Measurements from ENCODE around the gene C1QTNF2. TPM values are rescaled to one million over a fixed set of nuclear protein-coding genes. Genes with fewer than 3 reads are reported as not detected.

The C1QTNF2 gene
- total and polyA plus RNA-seq, 2 of the 4 experiments (the other 2 are of a cell fraction): 0.72 to 1.2 TPM

GRCh38 chr5:160390787-160391696 is 20.6 kb upstream of the C1QTNF2 start (continued):
- TF ChIP-seq MAFK (IDR thresholded peaks at IDR 0.05; ENCODE audit: low read depth, low read length) (peak; percentile 51; the same call in 1 of the 2 replicates), RAD21 (IDR thresholded peaks at IDR 0.05; ENCODE audit: low read length) (peak; percentile 69)

GRCh38 chr5:160387445-160387844 is 17.0 kb upstream of the C1QTNF2 start:
- dilution Hi-C loops (cut with HindIII; ENCODE audit: low sequenced_read_pairs, unreplicated experiment) (no loop called here), intact Hi-C loops (cut with micrococcal nuclease) (no loop called here), in situ Hi-C loops (cut with MboI; ENCODE audit: low sequenced_read_pairs) (no loop called here)
- DNase-seq (no peak), ATAC-seq (ENCODE audit: low read depth) (no peak)
- no peaks in the 10 kb centered on the region for H4K20me1 ChIP-seq (ENCODE audit: insufficient read depth, low read length)
- H2BK20ac ChIP-seq (ENCODE audit: low read depth, low read length): no peak overlapping the region
- no peaks in the 10 kb centered on the region for H3K9me1 ChIP-seq (ENCODE audit: insufficient read depth, low read length)
- H3K4me1 ChIP-seq (ENCODE audit: control insufficient read depth, insufficient read depth, low read length): no peaks in the 10 kb centered on the region
- no peak overlapping the region for H2AFZ ChIP-seq (replicated peaks; ENCODE audit: low read length, poor library complexity)
- CTCF ChIA-PET: interaction anchor here (0.7 kb wide), 1 partner anchor 10 kb away, joined by 3 read pairs; no protein-coding TSS in a partner anchor
- no peak overlapping the region for H3K27ac ChIP-seq (ENCODE audit: insufficient read depth, low read length)
- H2AK5ac ChIP-seq (ENCODE audit: low read depth, low read length): no peak overlapping the region
- no peak overlapping the region for H2BK15ac ChIP-seq (ENCODE audit: low read depth, low read length)
- no TSS peak for BruUV-seq (replicated peaks)
- no peak overlapping the region for H3K56ac ChIP-seq (ENCODE audit: extremely low read depth, insufficient read depth, low read length)
- POLR2A ChIA-PET (ENCODE audit: unreplicated experiment): no interaction called here
- no peak overlapping the region for H4K91ac ChIP-seq (ENCODE audit: insufficient read depth, low read depth, low read length)
- H3K4me3 ChIP-seq (ENCODE audit: insufficient read depth, low read depth, low read length): no peak overlapping the region
- H3K9ac ChIP-seq (ENCODE audit: low read depth, low read length): no peak overlapping the region
- no peak overlapping the region for H2AK9ac ChIP-seq (replicated peaks; ENCODE audit: low read depth, low read length, poor library complexity)
- no peaks in the 10 kb centered on the region; the same call in 1 of the 2 replicates for H3K36me3 ChIP-seq (ENCODE audit: control insufficient read depth, insufficient read depth, low read length)
- no peaks in the 10 kb centered on the region for H3K27me3 ChIP-seq (ENCODE audit: control insufficient read depth, insufficient read depth, low read length)
- peaks cover 0 to 7% of the 10 kb centered on the region in 2 experiments; a peak in 1 of 4 replicates for H3K79me1 ChIP-seq (ENCODE audit: low read depth in 1 of 2, low read length in 2 of 2)
- no CpG with 5 or more reads among the region's 1 CpG for WGBS, 2 experiments (ENCODE audit: extremely low coverage in 2 of 2, insufficient read length in 1 of 2)
- H2BK5ac ChIP-seq (ENCODE audit: low read depth, low read length, poor library complexity, severe bottlenecking): no peak overlapping the region
- H4K8ac ChIP-seq (ENCODE audit: low read depth in 2 of 2, low read length in 2 of 2): no peak overlapping the region
- H4K5ac ChIP-seq (ENCODE audit: low read depth, low read length): no peak overlapping the region
- no peak overlapping the region for H3K4me2 ChIP-seq (ENCODE audit: low read depth, low read length)
- peaks cover 4% of the 10 kb centered on the region; the same call in 1 of the 2 replicates for H3K9me3 ChIP-seq (ENCODE audit: control insufficient read depth, insufficient read depth, low read length)
- no peak overlapping the region for H3K23ac ChIP-seq (ENCODE audit: low read depth, low read length)
- H3K14ac ChIP-seq (replicated peaks; ENCODE audit: low read depth, low read length): no peak overlapping the region
- no peak overlapping the region for H2BK120ac ChIP-seq (ENCODE audit: low read depth, low read length)
- no peak overlapping the region for H3K4ac ChIP-seq (ENCODE audit: low read depth, low read length)
- no peak overlapping the region for H3K18ac ChIP-seq (ENCODE audit: low read depth, low read length)
- TF ChIP-seq FOS (IDR thresholded peaks at IDR 0.05; ENCODE audit: low read depth, low read length) (no peak), MXI1 (IDR thresholded peaks at IDR 0.05; ENCODE audit: borderline replicate concordance, low read depth, low read length) (no peak), MAFK (IDR thresholded peaks at IDR 0.05; ENCODE audit: low read depth, low read length) (no peak), RCOR1 (IDR thresholded peaks at IDR 0.05; ENCODE audit: insufficient replicate concordance, low read length) (no peak), MAZ (IDR thresholded peaks at IDR 0.05; ENCODE audit: borderline replicate concordance, low read depth, low read length) (no peak), CEBPB (IDR thresholded peaks at IDR 0.05; ENCODE audit: low read depth, low read length) (no peak), SMC3 (IDR thresholded peaks at IDR 0.05; ENCODE audit: low read depth, low read length) (no peak), NFE2L2 (IDR thresholded peaks at IDR 0.05; ENCODE audit: low read depth, low read length) (no peak)
- TF ChIP-seq, protein P1, sequence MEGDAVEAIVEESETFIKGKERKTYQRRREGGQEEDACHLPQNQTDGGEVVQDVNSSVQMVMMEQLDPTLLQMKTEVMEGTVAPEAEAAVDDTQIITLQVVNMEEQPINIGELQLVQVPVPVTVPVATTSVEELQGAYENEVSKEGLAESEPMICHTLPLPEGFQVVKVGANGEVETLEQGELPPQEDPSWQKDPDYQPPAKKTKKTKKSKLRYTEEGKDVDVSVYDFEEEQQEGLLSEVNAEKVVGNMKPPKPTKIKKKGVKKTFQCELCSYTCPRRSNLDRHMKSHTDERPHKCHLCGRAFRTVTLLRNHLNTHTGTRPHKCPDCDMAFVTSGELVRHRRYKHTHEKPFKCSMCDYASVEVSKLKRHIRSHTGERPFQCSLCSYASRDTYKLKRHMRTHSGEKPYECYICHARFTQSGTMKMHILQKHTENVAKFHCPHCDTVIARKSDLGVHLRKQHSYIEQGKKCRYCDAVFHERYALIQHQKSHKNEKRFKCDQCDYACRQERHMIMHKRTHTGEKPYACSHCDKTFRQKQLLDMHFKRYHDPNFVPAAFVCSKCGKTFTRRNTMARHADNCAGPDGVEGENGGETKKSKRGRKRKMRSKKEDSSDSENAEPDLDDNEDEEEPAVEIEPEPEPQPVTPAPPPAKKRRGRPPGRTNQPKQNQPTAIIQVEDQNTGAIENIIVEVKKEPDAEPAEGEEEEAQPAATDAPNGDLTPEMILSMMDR (conservative IDR thresholded peaks at IDR 0.05; ENCODE audit: low read depth, low read length): no peak
- TF ChIP-seq, protein P2, sequence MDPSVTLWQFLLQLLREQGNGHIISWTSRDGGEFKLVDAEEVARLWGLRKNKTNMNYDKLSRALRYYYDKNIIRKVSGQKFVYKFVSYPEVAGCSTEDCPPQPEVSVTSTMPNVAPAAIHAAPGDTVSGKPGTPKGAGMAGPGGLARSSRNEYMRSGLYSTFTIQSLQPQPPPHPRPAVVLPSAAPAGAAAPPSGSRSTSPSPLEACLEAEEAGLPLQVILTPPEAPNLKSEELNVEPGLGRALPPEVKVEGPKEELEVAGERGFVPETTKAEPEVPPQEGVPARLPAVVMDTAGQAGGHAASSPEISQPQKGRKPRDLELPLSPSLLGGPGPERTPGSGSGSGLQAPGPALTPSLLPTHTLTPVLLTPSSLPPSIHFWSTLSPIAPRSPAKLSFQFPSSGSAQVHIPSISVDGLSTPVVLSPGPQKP (IDR thresholded peaks at IDR 0.05; ENCODE audit: borderline replicate concordance, low read depth, low read length): no peak
